Measurements from ENCODE around the gene GYPB.
"Not testable (repeated sequence)": the region's sequence is repeated elsewhere in the genome, so short reads cannot be mapped to it uniquely, and the experiment has no call there.

GRCh38 chr4:144016057-144016605, 3.0 kb downstream of the GYPB start:
- TF ChIP-seq, protein P1, sequence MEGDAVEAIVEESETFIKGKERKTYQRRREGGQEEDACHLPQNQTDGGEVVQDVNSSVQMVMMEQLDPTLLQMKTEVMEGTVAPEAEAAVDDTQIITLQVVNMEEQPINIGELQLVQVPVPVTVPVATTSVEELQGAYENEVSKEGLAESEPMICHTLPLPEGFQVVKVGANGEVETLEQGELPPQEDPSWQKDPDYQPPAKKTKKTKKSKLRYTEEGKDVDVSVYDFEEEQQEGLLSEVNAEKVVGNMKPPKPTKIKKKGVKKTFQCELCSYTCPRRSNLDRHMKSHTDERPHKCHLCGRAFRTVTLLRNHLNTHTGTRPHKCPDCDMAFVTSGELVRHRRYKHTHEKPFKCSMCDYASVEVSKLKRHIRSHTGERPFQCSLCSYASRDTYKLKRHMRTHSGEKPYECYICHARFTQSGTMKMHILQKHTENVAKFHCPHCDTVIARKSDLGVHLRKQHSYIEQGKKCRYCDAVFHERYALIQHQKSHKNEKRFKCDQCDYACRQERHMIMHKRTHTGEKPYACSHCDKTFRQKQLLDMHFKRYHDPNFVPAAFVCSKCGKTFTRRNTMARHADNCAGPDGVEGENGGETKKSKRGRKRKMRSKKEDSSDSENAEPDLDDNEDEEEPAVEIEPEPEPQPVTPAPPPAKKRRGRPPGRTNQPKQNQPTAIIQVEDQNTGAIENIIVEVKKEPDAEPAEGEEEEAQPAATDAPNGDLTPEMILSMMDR (IDR thresholded peaks at IDR 0.05 in 4 of 5, conservative IDR thresholded peaks at IDR 0.05 in 1 of 5) = not testable (repeated sequence)
- TF ChIP-seq POLR2A (IDR thresholded peaks at IDR 0.05) = not testable (repeated sequence)
